GM12878 (cell line): Measurements from ENCODE around the gene IPMK. TPM values are rescaled to one million over a fixed set of nuclear protein-coding genes. Genes with fewer than 3 reads are reported as not detected.

ENCODE experiments used
- BACH1 ChIP-seq: fragments of 450-650 bp; IDR thresholded peaks from 2 replicates; pipeline ENCODE4 v1.6.1; 2017; ENCODE audit warnings: mild to moderate bottlenecking, borderline replicate concordance
- BHLHE40 ChIP-seq, 2 experiments: fragments of 450-650 bp in 1 of 2; IDR thresholded peaks; 2 replicates each; pipeline ENCODE4 v1.6.1; 2011 to 2017; ENCODE audit warnings: low read depth in 2 of 2, borderline replicate concordance in 1 of 2, improper control_type of control experiment in 1 of 2, low read length in 1 of 2, mild to moderate bottlenecking in 1 of 2
- CBX5 ChIP-seq: sonication (generic); IDR thresholded peaks from 2 replicates; pipeline ENCODE4 v1.6.1; 2016; ENCODE audit warnings: low read depth, moderate library complexity, mild to moderate bottlenecking, inconsistent platforms
- DPF2 ChIP-seq: fragments of 450-650 bp; IDR thresholded peaks from 2 replicates; pipeline ENCODE4 v1.6.1; 2017; ENCODE audit warnings: mild to moderate bottlenecking
- EGR1 ChIP-seq, 2 experiments: IDR thresholded peaks; 1 replicate in 1 of 2; 2 replicates in 1 of 2; pipeline ENCODE4 v1.6.1; 2011 to 2012; ENCODE audit warnings: low read depth in 2 of 2, low read length in 2 of 2, borderline replicate concordance in 1 of 2, mild to moderate bottlenecking in 1 of 2, moderate library complexity in 1 of 2
- EP300 ChIP-seq, 2 experiments: fragments of 150-350 bp in 1 of 2; IDR thresholded peaks; 2 replicates each; pipeline ENCODE4 v1.6.1; 2011 to 2012; ENCODE audit warnings: low read depth in 2 of 2, low read length in 2 of 2, borderline replicate concordance in 1 of 2, improper control_type of control experiment in 1 of 2, inconsistent platforms in 1 of 2; ENCODE audit not compliant: control insufficient read depth in 1 of 2
- EZH2 ChIP-seq: IDR thresholded peaks from 2 replicates; pipeline ENCODE4 v1.6.1; 2012; ENCODE audit warnings: low read depth, mild to moderate bottlenecking, control low read depth, inconsistent platforms, low read length, borderline replicate concordance; ENCODE audit not compliant: control insufficient read depth
- FOXM1 ChIP-seq: IDR thresholded peaks from 2 replicates; pipeline ENCODE4 v1.6.1; 2012; ENCODE audit warnings: low read depth, mild to moderate bottlenecking, inconsistent platforms, low read length, moderate library complexity
- IKZF1 ChIP-seq: fragments of 450-650 bp; conservative IDR thresholded peaks from 2 replicates; pipeline ENCODE4 v1.6.1; 2017; ENCODE audit warnings: antibody characterized with exemption, mild to moderate bottlenecking
- IRF4 ChIP-seq: IDR thresholded peaks from 2 replicates; pipeline ENCODE4 v1.6.1; 2011; ENCODE audit warnings: low read depth, low read length
- MTA3 ChIP-seq: IDR thresholded peaks from 2 replicates; pipeline ENCODE4 v1.6.1; 2012; ENCODE audit warnings: low read length, inconsistent platforms, borderline replicate concordance
- NBN ChIP-seq: fragments of 450-650 bp; IDR thresholded peaks from 2 replicates; pipeline ENCODE4 v1.6.1; 2016
- NFIC ChIP-seq: IDR thresholded peaks from 2 replicates; pipeline ENCODE4 v1.6.1; 2012; ENCODE audit warnings: low read depth, mild to moderate bottlenecking, inconsistent platforms, low read length, moderate library complexity
- NFYA ChIP-seq: IDR thresholded peaks from 2 replicates; pipeline ENCODE4 v1.6.1; 2011; ENCODE audit warnings: low read depth, mild to moderate bottlenecking, low read length, improper control_type of control experiment, borderline replicate concordance
- NFYB ChIP-seq: IDR thresholded peaks from 2 replicates; pipeline ENCODE4 v1.6.1; 2011; ENCODE audit warnings: low read depth, mild to moderate bottlenecking, low read length, improper control_type of control experiment, moderate library complexity; ENCODE audit not compliant: insufficient read depth
- POLR2A ChIP-seq: IDR thresholded peaks from 2 replicates; pipeline ENCODE4 v1.6.1; 2011; ENCODE audit warnings: low read depth, mild to moderate bottlenecking, low read length
- RUNX3 ChIP-seq: IDR thresholded peaks from 2 replicates; pipeline ENCODE4 v1.6.1; 2012; ENCODE audit warnings: low read length, inconsistent platforms
- SMAD1 ChIP-seq: fragments of 450-650 bp; IDR thresholded peaks from 2 replicates; pipeline ENCODE4 v1.6.1; 2018; ENCODE audit warnings: mild to moderate bottlenecking, low read depth; ENCODE audit not compliant: partially characterized antibody
- SMC3 ChIP-seq: IDR thresholded peaks from 2 replicates; pipeline ENCODE4 v1.6.1; 2011; ENCODE audit warnings: low read length, improper control_type of control experiment, borderline replicate concordance
- SPI1 ChIP-seq: IDR thresholded peaks from 2 replicates; pipeline ENCODE4 v1.6.1; 2011; ENCODE audit warnings: low read depth, mild to moderate bottlenecking, low read length, moderate library complexity, borderline replicate concordance; ENCODE audit not compliant: insufficient read depth
- ZBED1 ChIP-seq: IDR thresholded peaks from 2 replicates; pipeline ENCODE4 v1.6.1; 2016; ENCODE audit warnings: borderline replicate concordance
- ZNF622 ChIP-seq: fragments of 450-650 bp; IDR thresholded peaks from 2 replicates; pipeline ENCODE4 v1.6.1; 2017; ENCODE audit warnings: mild to moderate bottlenecking, inconsistent platforms
- polyA plus RNA-seq, 11 experiments: library from polyadenylated mRNA; depleted of rRNA in 4 of 11; unstranded in 6 of 11; stranded (reverse) in 5 of 11; fragments of >200 nt; fragmentation: Nextera tagmentation in 4 of 11; fragmentation: Illumina TruSeq in 1 of 11; extraction: Ambion mirVana in 4 of 11; extraction: Trizol in 1 of 11; gene quantifications; 1 replicate in 1 of 11; 2 replicates in 10 of 11; pipeline versions ENCODE4 v1.2.1 to v1.2.3, GENCODE V29; 2011 to 2016; ENCODE audit warnings: inconsistent platforms in 2 of 11, missing spikeins in 2 of 11, low read depth in 1 of 11
- total RNA-seq, 4 experiments: library from RNA; depleted of rRNA in 3 of 4; stranded (reverse); fragments of >200 nt in 3 of 4; fragmentation: Illumina TruSeq in 1 of 4; extraction: Trizol in 1 of 4; gene quantifications; 2 replicates each; pipeline versions ENCODE4 v1.2.1 to v1.2.3, GENCODE V29; 2013 to 2021
- TF ChIP-seq, protein P1 (sequence below): fragments of 450-650 bp; IDR thresholded peaks from 2 replicates; pipeline ENCODE4 v1.6.1; 2016; ENCODE audit warnings: mild to moderate bottlenecking, moderate library complexity, borderline replicate concordance
- TF ChIP-seq, protein P2 (sequence below): fragments of 450-650 bp; IDR thresholded peaks from 2 replicates; pipeline ENCODE4 v1.6.1; 2016; ENCODE audit warnings: mild to moderate bottlenecking
- TF ChIP-seq, protein P3 (sequence below): IDR thresholded peaks from 2 replicates; pipeline ENCODE4 v1.6.1; 2011; ENCODE audit warnings: low read depth, low read length, improper control_type of control experiment, borderline replicate concordance
- TF ChIP-seq, protein P4 (sequence below): IDR thresholded peaks from 2 replicates; pipeline ENCODE4 v1.6.1; 2012; ENCODE audit warnings: low read depth, low read length, improper control_type of control experiment

IPMK gene
- total and polyA plus RNA-seq, 10 of the 15 experiments (the other 5 are each of a cell fraction or from before 2014, with no cell fraction given): 0.84 to 7.5 (median 3.6) TPM

DNA sequence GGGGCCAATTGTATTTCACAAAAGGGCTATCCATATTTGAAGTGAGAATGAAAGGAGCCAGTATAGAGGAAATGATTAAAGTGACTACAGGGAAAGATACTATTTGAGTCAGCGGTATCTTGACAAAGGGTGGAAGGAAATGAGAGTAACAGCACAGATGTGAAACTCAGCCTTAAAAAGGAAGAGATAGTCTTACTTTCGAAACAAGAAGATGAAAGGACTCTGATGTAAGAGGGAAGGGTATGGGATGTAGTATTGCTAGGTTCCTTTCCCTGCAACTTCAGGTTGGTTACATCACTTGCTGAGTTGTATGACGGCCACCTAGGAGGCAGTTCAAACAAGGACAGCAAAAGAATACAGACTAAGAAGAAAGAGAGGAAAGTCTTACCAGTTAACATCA, 14.9 kb upstream of the IPMK start (continued):
- TF ChIP-seq, protein P1, sequence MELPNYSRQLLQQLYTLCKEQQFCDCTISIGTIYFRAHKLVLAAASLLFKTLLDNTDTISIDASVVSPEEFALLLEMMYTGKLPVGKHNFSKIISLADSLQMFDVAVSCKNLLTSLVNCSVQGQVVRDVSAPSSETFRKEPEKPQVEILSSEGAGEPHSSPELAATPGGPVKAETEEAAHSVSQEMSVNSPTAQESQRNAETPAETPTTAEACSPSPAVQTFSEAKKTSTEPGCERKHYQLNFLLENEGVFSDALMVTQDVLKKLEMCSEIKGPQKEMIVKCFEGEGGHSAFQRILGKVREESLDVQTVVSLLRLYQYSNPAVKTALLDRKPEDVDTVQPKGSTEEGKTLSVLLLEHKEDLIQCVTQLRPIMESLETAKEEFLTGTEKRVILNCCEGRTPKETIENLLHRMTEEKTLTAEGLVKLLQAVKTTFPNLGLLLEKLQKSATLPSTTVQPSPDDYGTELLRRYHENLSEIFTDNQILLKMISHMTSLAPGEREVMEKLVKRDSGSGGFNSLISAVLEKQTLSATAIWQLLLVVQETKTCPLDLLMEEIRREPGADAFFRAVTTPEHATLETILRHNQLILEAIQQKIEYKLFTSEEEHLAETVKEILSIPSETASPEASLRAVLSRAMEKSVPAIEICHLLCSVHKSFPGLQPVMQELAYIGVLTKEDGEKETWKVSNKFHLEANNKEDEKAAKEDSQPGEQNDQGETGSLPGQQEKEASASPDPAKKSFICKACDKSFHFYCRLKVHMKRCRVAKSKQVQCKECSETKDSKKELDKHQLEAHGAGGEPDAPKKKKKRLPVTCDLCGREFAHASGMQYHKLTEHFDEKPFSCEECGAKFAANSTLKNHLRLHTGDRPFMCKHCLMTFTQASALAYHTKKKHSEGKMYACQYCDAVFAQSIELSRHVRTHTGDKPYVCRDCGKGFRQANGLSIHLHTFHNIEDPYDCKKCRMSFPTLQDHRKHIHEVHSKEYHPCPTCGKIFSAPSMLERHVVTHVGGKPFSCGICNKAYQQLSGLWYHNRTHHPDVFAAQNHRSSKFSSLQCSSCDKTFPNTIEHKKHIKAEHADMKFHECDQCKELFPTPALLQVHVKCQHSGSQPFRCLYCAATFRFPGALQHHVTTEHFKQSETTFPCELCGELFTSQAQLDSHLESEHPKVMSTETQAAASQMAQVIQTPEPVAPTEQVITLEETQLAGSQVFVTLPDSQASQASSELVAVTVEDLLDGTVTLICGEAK: no peak
- peak in 1 of 2 experiments; percentile 44; a peak in 1 of 3 replicates for TF ChIP-seq EGR1 (IDR thresholded peaks at IDR 0.05; ENCODE audit: borderline replicate concordance in 1 of 2, low read depth in 2 of 2, low read length in 2 of 2)
- no peak for TF ChIP-seq ZNF622
- peak; percentile 74; the same call in 1 of the 2 replicates for TF ChIP-seq ZBED1
- no peak for TF ChIP-seq SMC3
- peak; percentile 54 for TF ChIP-seq RUNX3
- peak; percentile 94 for TF ChIP-seq IKZF1
- TF ChIP-seq NFIC: peak; percentile 92
- peak; percentile 43; the same call in 1 of the 2 replicates for TF ChIP-seq CBX5
- no peak for TF ChIP-seq BHLHE40 (IDR thresholded peaks at IDR 0.05; ENCODE audit: borderline replicate concordance in 1 of 2, low read depth in 2 of 2, low read length in 1 of 2)
- TF ChIP-seq IRF4: peak; percentile 86
- no peak for TF ChIP-seq SMAD1
- TF ChIP-seq NFYB: no peak
- peak; percentile 78 for TF ChIP-seq DPF2
- TF ChIP-seq NBN: peak; percentile 72
- TF ChIP-seq MTA3: peak; percentile 72; the same call in 1 of the 2 replicates
- peak; percentile 66 for TF ChIP-seq FOXM1
- TF ChIP-seq, protein P2, sequence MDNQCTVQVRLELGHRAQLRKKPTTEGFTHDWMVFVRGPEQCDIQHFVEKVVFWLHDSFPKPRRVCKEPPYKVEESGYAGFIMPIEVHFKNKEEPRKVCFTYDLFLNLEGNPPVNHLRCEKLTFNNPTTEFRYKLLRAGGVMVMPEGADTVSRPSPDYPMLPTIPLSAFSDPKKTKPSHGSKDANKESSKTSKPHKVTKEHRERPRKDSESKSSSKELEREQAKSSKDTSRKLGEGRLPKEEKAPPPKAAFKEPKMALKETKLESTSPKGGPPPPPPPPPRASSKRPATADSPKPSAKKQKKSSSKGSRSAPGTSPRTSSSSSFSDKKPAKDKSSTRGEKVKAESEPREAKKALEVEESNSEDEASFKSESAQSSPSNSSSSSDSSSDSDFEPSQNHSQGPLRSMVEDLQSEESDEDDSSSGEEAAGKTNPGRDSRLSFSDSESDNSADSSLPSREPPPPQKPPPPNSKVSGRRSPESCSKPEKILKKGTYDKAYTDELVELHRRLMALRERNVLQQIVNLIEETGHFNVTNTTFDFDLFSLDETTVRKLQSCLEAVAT: no peak
- TF ChIP-seq POLR2A: no peak
- TF ChIP-seq, protein P3, sequence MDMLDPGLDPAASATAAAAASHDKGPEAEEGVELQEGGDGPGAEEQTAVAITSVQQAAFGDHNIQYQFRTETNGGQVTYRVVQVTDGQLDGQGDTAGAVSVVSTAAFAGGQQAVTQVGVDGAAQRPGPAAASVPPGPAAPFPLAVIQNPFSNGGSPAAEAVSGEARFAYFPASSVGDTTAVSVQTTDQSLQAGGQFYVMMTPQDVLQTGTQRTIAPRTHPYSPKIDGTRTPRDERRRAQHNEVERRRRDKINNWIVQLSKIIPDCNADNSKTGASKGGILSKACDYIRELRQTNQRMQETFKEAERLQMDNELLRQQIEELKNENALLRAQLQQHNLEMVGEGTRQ: no peak
- TF ChIP-seq NFYA: no peak
- TF ChIP-seq EP300 (IDR thresholded peaks at IDR 0.05; ENCODE audit: borderline replicate concordance in 1 of 2, control insufficient read depth in 1 of 2, low read depth in 2 of 2, low read length in 2 of 2): peak in 1 of 2 experiments; percentile 86; a peak in 2 of 4 replicates
- 0 out of 2 replicates have a peak, but pooled peaks have one; percentile 15 for TF ChIP-seq BACH1
- TF ChIP-seq, protein P4, sequence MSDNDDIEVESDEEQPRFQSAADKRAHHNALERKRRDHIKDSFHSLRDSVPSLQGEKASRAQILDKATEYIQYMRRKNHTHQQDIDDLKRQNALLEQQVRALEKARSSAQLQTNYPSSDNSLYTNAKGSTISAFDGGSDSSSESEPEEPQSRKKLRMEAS: no peak
- TF ChIP-seq EZH2: no peak
- peak; percentile 66; the same call in 1 of the 2 replicates for TF ChIP-seq SPI1
